Tibial artery (tissue), 4 donors: ENCODE data around the gene SLC10A4.

Experiments
- DNase-seq, 2 donors: peaks; one replicate each; pipeline ENCODE4 v3.0.0-alpha.2; 2019
- H3K27ac ChIP-seq, 2 donors: fragments of 200-600 bp; sonication (generic) in 1 of 2; 1 replicate in 1 of 2; 2 replicates in 1 of 2; pipeline ENCODE4 v1.5.1; 2018 to 2019; ENCODE audit warnings: mild to moderate bottlenecking in 1 of 2
- H3K27me3 ChIP-seq, 2 donors: fragments of 200-600 bp; sonication (generic) in 1 of 2; one replicate each; pipeline versions ENCODE4 v1.5.1 to v1.6.0; 2016 to 2019
- H3K36me3 ChIP-seq, 3 donors: fragments of 200-600 bp; sonication (generic) in 2 of 3; one replicate each; pipeline ENCODE4 v1.5.1; 2016 to 2019; ENCODE audit warnings: mild to moderate bottlenecking in 2 of 3
- H3K4me1 ChIP-seq, 4 donors: fragments of 200-600 bp; sonication (generic) in 2 of 4; 1 replicate in 3 of 4; 2 replicates in 1 of 4; pipeline ENCODE4 v1.5.1; 2016 to 2019
- H3K4me3 ChIP-seq, 2 donors: fragments of 200-600 bp; sonication (generic) in 1 of 2; 1 replicate in 1 of 2; 2 replicates in 1 of 2; pipeline ENCODE4 v1.5.1; 2018 to 2019; ENCODE audit warnings: mild to moderate bottlenecking in 2 of 2
- H3K9me3 ChIP-seq, 3 donors: fragments of 200-600 bp; sonication (generic) in 1 of 3; one replicate each; pipeline ENCODE4 v1.5.1; 2016 to 2019
- CTCF ChIP-seq, 2 experiments: fragments of 200-600 bp in 1 of 2; fragments of 450-650 bp in 1 of 2; IDR thresholded peaks; one replicate each; pipeline ENCODE4 v1.5.1; 2017 to 2019; ENCODE audit warnings: antibody characterized with exemption in 2 of 2, mild to moderate bottlenecking in 1 of 2, moderate library complexity in 1 of 2
- intact Hi-C: fragments of 100-400 bp; cut with DNase I; formaldehyde crosslinking; loops from one replicate; pipeline ENCODE4 v1.15.0; 2023; ENCODE audit warnings: low total_unique reads

SLC10A4 gene

DNA sequence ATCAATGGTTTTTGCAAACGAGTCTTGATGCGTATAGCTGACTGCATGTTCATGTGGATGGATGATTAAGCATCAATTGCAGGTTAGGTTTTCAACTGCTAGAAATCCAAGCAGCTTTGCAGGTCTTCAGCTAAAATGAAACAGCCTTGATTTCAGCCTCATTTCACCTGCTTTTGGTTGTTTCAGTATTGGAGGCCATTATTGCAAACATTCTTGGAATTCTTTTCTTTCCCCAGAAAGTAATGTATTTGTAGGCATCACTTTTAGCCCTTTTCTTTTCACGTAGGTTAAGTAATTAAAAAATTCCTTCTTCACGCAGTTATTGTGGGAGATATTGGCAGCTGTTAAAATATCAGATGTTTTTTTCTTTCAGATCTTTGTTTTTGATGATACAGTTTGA lies 15.8 kb downstream of the SLC10A4 start:
- no peak for DNase-seq
- no peak for TF ChIP-seq CTCF (IDR thresholded peaks at IDR 0.05)
- H3K36me3 ChIP-seq = peaks cover 29 to 52% (median 40%) of the 10 kb centered on the region in 3 donors
- no peak overlapping the region for H3K4me3 ChIP-seq
- intact Hi-C loops = no loop called here
- no peaks in the 10 kb centered on the region for H3K4me1 ChIP-seq
- no peaks in the 10 kb centered on the region for H3K27me3 ChIP-seq
- no peak overlapping the region for H3K27ac ChIP-seq
- no peaks in the 10 kb centered on the region for H3K9me3 ChIP-seq

DNA sequence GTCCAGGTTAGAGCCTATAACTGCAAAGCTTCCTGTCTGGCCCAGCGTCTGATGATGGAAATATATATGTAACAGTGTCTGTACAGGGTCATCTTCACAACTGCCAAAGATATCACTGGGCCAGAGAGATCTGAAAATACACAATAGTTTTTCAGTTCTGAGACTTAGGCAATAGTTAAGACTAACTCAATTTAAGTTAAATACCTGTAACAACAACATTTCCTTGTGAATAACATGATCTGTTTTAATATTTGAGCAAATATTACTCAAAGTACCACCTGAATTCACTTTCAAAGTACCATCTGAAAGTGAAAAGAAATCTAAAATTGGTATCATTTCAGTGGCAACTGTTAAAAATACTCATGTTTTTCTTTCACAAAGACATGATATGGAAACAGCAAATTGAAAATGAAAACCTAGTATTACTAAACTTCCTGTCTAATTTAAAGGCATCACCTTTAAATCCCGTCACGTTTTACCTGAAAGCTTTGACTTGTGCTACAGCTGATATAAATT lies 16.5 kb downstream of the SLC10A4 start:
- H3K36me3 ChIP-seq = peaks cover 29 to 59% (median 40%) of the 10 kb centered on the region in 3 donors
- TF ChIP-seq CTCF (IDR thresholded peaks at IDR 0.05) = no peak
- intact Hi-C loops = no loop called here
- no peaks in the 10 kb centered on the region for H3K9me3 ChIP-seq
- no peaks in the 10 kb centered on the region for H3K4me1 ChIP-seq
- DNase-seq = no peak
- no peak overlapping the region for H3K27ac ChIP-seq
- H3K27me3 ChIP-seq = no peaks in the 10 kb centered on the region
- no peak overlapping the region for H3K4me3 ChIP-seq

DNA sequence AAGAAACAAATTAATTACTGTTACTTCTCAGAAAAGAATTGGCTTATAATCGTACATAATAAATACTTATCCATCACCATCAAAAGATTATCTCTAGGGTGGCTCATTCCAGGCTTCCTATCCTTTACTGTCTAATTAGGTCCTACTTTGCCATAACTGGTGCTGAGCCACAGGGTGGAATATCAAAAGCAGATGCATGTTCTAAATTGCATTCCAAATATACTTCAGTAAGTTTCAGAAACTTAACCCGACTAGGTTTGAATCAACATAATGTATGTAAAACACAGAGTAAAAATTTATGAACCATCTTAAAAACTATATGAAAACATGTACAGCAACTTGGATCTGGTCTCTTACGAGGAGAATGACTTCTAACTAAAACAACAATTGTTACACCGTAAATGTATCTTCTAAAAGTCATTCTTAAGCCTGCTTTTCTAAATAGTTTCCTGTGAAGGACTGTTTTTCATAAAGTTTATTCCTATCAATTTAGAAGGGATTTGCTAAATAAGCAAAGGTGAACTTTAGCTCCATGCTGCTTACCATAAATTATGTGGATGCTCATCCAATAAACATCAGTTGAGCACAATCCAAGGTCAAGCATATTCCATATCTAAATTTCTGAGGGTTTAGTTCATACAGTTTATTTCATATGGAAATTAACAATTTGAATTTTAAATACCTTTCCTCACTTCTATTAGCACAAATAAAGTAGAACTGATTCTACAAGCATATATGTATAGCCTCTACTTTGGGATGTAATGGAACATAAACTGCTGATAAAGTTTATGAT lies 20.3 kb downstream of the SLC10A4 start:
- Histone ChIP-seq H3K27ac (no peak overlapping the region), H3K27me3 (no peaks in the 10 kb centered on the region), H3K9me3 (no peaks in the 10 kb centered on the region), H3K4me1 (no peaks in the 10 kb centered on the region), H3K4me3 (no peak overlapping the region), H3K36me3 (peaks cover 54 to 89% (median 68%) of the 10 kb centered on the region in 3 donors)
- intact Hi-C loops = no loop called here
- DNase-seq = no peak
- TF ChIP-seq CTCF (IDR thresholded peaks at IDR 0.05) = no peak

DNA sequence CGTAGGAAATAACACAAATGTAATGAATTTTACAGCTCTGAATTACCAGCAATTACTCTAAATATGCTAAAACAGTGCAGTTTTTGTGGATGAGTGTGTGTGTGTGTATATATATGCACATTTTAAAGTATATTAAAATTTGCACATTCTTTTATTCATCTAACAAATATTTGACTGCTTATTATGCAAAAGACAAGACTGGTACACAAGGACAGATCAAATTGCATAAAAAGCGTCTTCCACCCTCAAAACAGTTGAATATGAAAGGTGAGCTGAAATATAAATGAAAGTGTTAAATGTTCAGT lies 20.8 kb downstream of the SLC10A4 start:
- peaks cover 59 to 89% (median 68%) of the 10 kb centered on the region in 3 donors for H3K36me3 ChIP-seq
- H3K27ac ChIP-seq = no peak overlapping the region
- no peaks in the 10 kb centered on the region for H3K4me1 ChIP-seq
- no peaks in the 10 kb centered on the region for H3K27me3 ChIP-seq
- DNase-seq = no peak
- no peaks in the 10 kb centered on the region for H3K9me3 ChIP-seq
- no peak overlapping the region for H3K4me3 ChIP-seq
- no peak for TF ChIP-seq CTCF (IDR thresholded peaks at IDR 0.05)
- intact Hi-C loops = no loop called here

GRCh38 chr4:48504352-48504751 lies 21.2 kb downstream of the SLC10A4 start:
- Histone ChIP-seq H3K27me3 (no peaks in the 10 kb centered on the region), H3K4me3 (no peak overlapping the region), H3K4me1 (no peaks in the 10 kb centered on the region), H3K27ac (no peak overlapping the region), H3K36me3 (peaks cover 60 to 89% (median 68%) of the 10 kb centered on the region in 3 donors), H3K9me3 (no peaks in the 10 kb centered on the region)
- intact Hi-C loops = no loop called here
- DNase-seq = no peak
- no peak for TF ChIP-seq CTCF (IDR thresholded peaks at IDR 0.05)
